WERI-Rb-1 (cell line): ENCODE results near the gene PCNT.

Source experiments
- DNase-seq: peaks from one replicate; pipeline ENCODE4 v3.0.0-alpha.2; 2020
- H3K27ac ChIP-seq: fragments of 250-450 bp; sonication (Bioruptor Pico); 2 replicates; pipeline ENCODE4 v1.5.1; 2020; ENCODE audit warnings: mild to moderate bottlenecking, moderate library complexity
- H3K27me3 ChIP-seq: fragments of 250-450 bp; sonication (Bioruptor Pico); 2 replicates; pipeline ENCODE4 v1.5.1; 2021; ENCODE audit warnings: mild to moderate bottlenecking, low read depth, moderate library complexity; ENCODE audit not compliant: insufficient read depth, severe bottlenecking
- H3K36me3 ChIP-seq: fragments of 250-450 bp; sonication (Bioruptor Pico); 2 replicates; pipeline ENCODE4 v1.5.1; 2020; ENCODE audit warnings: mild to moderate bottlenecking, moderate library complexity
- H3K4me3 ChIP-seq: 2 replicates; pipeline ENCODE4 v1.5.1; 2011; ENCODE audit warnings: low read depth, mild to moderate bottlenecking, control low read depth, low read length
- H3K9me3 ChIP-seq: fragments of 250-450 bp; sonication (Bioruptor Pico); 2 replicates; pipeline ENCODE4 v1.5.1; 2021; ENCODE audit warnings: mild to moderate bottlenecking, moderate library complexity; ENCODE audit not compliant: severe bottlenecking
- TF ChIP-seq, protein P1 (sequence below): IDR thresholded peaks from 2 replicates; pipeline ENCODE4 v1.5.1; 2011; ENCODE audit warnings: low read depth, mild to moderate bottlenecking, control low read depth, inconsistent platforms, low read length

The PCNT gene

GRCh38 chr21:46475296-46475695, 151.3 kb downstream of the PCNT start:
- no peak overlapping the region for H3K4me3 ChIP-seq
- H3K27ac ChIP-seq = peak overlapping the region; percentile 15; the same call in 1 of the 2 replicates
- peaks cover 5% of the 10 kb centered on the region for H3K36me3 ChIP-seq
- TF ChIP-seq, protein P1, sequence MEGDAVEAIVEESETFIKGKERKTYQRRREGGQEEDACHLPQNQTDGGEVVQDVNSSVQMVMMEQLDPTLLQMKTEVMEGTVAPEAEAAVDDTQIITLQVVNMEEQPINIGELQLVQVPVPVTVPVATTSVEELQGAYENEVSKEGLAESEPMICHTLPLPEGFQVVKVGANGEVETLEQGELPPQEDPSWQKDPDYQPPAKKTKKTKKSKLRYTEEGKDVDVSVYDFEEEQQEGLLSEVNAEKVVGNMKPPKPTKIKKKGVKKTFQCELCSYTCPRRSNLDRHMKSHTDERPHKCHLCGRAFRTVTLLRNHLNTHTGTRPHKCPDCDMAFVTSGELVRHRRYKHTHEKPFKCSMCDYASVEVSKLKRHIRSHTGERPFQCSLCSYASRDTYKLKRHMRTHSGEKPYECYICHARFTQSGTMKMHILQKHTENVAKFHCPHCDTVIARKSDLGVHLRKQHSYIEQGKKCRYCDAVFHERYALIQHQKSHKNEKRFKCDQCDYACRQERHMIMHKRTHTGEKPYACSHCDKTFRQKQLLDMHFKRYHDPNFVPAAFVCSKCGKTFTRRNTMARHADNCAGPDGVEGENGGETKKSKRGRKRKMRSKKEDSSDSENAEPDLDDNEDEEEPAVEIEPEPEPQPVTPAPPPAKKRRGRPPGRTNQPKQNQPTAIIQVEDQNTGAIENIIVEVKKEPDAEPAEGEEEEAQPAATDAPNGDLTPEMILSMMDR = no peak
- H3K27me3 ChIP-seq = no peaks in the 10 kb centered on the region
- DNase-seq = no peak
- no peaks in the 10 kb centered on the region for H3K9me3 ChIP-seq

GRCh38 chr21:46477765-46478164, 153.8 kb downstream of the PCNT start:
- H3K27ac ChIP-seq = no peak overlapping the region
- no peaks in the 10 kb centered on the region for H3K27me3 ChIP-seq
- H3K36me3 ChIP-seq = peaks cover 5% of the 10 kb centered on the region
- no peaks in the 10 kb centered on the region for H3K9me3 ChIP-seq
- no peak for DNase-seq
- TF ChIP-seq, protein P1 = no peak
- no peak overlapping the region for H3K4me3 ChIP-seq

DNA sequence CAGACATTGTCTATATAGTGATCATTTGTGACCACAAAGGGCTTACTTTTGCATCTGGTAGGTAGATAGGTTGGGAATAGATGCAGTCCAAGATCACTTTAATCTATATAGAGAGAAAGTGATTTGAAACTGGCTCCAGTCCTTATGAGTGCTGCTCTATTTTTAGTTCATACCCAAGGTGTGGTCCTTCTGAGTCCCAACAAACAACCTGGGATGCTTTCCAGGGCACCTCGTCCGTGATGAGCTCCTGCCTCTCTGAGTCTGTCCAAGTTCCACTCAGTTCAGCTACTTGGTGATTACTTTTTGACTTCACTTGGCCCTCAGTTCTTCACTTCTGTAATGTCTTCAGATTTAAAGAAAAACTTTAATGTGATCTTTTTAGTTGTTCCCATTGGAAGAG, 155.0 kb downstream of the PCNT start:
- TF ChIP-seq, protein P1 = no peak
- no peaks in the 10 kb centered on the region for H3K27me3 ChIP-seq
- DNase-seq = no peak
- H3K27ac ChIP-seq = no peak overlapping the region
- H3K4me3 ChIP-seq = no peak overlapping the region
- peaks cover 5% of the 10 kb centered on the region for H3K36me3 ChIP-seq
- H3K9me3 ChIP-seq = no peaks in the 10 kb centered on the region

DNA sequence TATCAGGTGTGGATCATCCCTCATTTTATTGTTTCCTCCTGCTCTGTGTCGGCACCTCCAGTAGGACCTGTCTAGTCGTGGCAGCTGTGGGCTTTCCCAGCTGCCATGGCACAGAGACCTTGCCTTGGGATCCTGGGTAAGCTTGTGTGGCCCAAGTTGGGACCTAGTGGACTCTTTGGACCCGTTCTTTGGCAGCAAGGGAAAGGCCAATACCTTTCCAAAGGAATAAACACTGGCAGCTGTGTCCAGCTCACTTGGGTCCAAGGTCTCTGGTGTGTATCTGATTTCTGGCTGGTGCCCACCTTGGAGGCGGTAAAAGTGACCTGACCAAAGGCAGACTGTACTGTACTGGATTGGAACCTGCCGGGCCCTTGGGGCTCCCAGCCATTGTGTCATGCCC, 156.5 kb downstream of the PCNT start:
- no peak for DNase-seq
- H3K27ac ChIP-seq = no peak overlapping the region
- no peak overlapping the region for H3K4me3 ChIP-seq
- H3K27me3 ChIP-seq = no peaks in the 10 kb centered on the region
- TF ChIP-seq, protein P1 = no peak
- H3K36me3 ChIP-seq = peaks cover 5% of the 10 kb centered on the region
- no peaks in the 10 kb centered on the region for H3K9me3 ChIP-seq

- TF ChIP-seq, protein P1 = no peak
- peaks cover 11% of the 10 kb centered on the region for H3K36me3 ChIP-seq
- no peak overlapping the region for H3K4me3 ChIP-seq
- H3K27ac ChIP-seq = no peak overlapping the region
- no peak for DNase-seq
- no peaks in the 10 kb centered on the region for H3K9me3 ChIP-seq
- H3K27me3 ChIP-seq = no peaks in the 10 kb centered on the region
Observed at GRCh38 chr21:46482225-46482845, 158.4 kb downstream of the PCNT start.

DNA sequence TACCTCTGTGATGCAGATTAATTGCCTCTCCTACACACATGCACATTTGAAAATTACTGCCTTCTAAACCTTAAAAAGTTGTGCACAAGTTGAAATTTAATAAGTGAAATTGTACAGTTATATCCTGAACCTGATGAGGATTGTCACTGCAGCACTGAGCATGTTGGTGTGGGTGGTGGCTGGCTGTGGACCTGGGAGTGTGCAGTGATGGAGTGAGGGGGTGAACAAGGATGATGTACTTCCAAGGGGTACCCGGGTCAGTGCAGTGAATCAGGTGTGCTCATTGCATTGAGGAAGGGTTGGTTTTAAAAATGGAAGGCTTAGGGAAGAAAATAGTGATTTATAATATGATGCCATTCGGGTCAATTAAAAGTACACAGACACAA, 158.9 kb downstream of the PCNT start:
- Histone ChIP-seq H3K9me3 (no peaks in the 10 kb centered on the region), H3K4me3 (no peak overlapping the region), H3K27ac (no peak overlapping the region), H3K27me3 (no peaks in the 10 kb centered on the region), H3K36me3 (peaks cover 16% of the 10 kb centered on the region)
- TF ChIP-seq, protein P1 = no peak
- no peak for DNase-seq
